ENCODE results near the gene RBBP4.

Gene RBBP4

DNA sequence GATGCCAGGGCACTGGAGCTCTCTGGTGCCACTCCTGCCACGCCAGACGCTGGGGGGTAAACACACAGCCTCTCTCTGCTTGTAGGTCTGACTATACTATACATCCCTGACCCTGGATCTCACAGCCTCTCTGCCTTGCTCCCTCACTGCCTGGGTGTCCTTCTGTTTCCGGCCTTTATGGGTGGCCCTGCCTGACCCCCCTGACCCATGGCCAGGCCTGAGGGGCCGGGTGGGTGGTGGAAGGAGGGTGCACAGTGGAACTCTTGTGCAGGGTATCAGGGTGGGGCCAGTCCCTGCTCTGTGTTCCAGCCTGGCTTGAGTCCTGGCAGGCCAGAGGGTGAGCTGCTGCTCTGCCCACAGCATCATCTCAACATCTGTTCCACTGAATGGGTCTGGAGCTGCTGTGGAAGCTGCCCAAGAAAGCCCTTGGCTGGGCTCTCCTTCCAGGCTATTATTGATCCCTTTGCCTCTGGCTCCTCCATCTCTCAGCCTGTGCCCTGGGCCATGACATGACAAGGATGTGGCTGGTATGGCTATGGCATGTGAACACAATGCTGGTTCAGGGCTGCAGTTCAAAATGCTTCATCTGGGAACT lies 68.8 kb downstream of the RBBP4 start:
- DNase-seq (ENCODE audit: low read depth) = no peak

DNA sequence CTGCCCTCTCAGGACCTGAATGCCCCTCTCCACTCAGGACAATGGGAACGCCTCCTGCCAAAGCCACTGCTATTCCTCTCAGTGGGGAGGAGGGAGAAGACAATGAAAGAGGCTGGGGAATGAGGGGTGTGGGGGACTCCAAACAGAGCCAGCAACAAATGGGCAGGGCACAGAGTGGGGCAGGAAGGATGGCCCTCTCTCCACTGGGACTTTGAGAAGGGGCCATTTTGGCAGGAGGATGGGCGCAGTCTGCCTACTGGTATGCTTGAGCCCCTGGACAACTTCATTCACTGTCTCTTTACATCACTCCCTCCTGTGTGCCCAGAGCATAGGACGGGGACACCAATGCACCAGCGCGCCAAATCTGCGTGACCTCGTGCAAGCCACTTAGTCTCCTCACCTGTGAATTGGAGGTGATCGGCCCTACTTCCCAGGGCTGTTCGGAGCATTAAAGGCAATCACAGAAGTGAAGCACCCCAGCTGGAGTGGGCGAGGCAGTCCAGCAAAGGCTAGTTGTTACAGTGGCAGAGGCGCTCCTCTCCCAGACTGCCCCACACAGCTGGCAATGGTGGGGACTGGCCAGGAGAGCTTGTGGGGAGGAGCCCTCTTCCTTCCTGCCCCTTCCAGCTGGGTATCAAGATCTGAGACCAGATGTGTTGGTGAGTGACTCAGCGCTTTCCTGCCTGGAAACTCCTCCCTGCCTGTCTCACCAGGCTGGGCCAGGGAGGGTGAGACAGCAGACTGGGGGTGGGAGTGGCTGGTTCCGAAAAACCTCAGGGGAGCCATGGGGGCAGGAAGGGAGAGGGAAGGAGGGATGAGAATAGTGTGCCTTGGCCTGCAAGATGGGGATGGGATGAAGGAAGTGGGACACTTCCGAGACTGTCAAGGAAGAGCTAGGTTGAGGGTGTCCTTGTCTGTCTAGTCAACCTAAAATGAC lies 73.9 kb downstream of the RBBP4 start:
- no peak for DNase-seq (ENCODE audit: low read depth)

GRCh38 chr1:32725615-32725982 lies 74.6 kb downstream of the RBBP4 start:
- DNase-seq (ENCODE audit: low read depth) = no peak

DNA sequence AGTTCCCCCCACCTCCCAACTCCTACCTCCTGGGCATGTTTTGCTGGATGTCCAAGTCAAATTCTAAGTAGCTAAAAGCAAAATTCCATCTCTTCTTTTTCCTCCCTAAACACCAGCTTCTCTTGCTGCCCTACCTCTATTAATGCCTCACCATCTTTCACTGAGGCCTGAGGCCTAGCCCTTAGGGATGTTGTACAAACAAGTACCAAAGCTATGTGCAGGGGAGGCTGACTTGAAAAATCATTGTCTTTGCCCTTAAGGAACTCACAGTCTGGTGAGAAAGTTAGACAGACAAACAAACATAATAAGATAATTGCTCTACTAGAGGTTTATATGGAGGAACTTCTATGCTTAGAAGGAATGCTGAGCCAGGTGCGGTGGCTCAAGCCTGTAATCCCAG lies 76.9 kb downstream of the RBBP4 start:
- DNase-seq (ENCODE audit: low read depth) = no peak

GRCh38 chr1:32728413-32729077 lies 77.5 kb downstream of the RBBP4 start:
- no peak for DNase-seq (ENCODE audit: low read depth)

GRCh38 chr1:32729254-32730046 lies 78.4 kb downstream of the RBBP4 start:
- DNase-seq (ENCODE audit: low read depth) = no peak

GRCh38 chr1:32733582-32734321 lies 82.7 kb downstream of the RBBP4 start:
- DNase-seq (ENCODE audit: low read depth) = no peak
